Measurements from ENCODE around the gene ITGB5. TPM values are rescaled to one million over a fixed set of nuclear protein-coding genes. Genes with fewer than 3 reads are reported as not detected.

ITGB5 gene
- total RNA-seq, 1 donor from 2014 or later: 63.3 TPM

- peak overlapping the region; percentile 37 for H3K4me3 Mint-ChIP-seq
- H3K27me3 Mint-ChIP-seq (ENCODE audit: low read depth): no peaks in the 10 kb centered on the region
- H3K4me1 Mint-ChIP-seq: peaks cover 44% of the 10 kb centered on the region
- peak in 1 of 2 experiments; percentile 48 for DNase-seq (ENCODE audit: low spot score in 2 of 2, unreplicated experiment in 2 of 2)
- H3K36me3 Mint-ChIP-seq: peaks cover 8% of the 10 kb centered on the region
- peak overlapping the region; percentile 84 for H3K27ac Mint-ChIP-seq
- H3K9me3 Mint-ChIP-seq: no peaks in the 10 kb centered on the region
- TF ChIP-seq, protein P1, sequence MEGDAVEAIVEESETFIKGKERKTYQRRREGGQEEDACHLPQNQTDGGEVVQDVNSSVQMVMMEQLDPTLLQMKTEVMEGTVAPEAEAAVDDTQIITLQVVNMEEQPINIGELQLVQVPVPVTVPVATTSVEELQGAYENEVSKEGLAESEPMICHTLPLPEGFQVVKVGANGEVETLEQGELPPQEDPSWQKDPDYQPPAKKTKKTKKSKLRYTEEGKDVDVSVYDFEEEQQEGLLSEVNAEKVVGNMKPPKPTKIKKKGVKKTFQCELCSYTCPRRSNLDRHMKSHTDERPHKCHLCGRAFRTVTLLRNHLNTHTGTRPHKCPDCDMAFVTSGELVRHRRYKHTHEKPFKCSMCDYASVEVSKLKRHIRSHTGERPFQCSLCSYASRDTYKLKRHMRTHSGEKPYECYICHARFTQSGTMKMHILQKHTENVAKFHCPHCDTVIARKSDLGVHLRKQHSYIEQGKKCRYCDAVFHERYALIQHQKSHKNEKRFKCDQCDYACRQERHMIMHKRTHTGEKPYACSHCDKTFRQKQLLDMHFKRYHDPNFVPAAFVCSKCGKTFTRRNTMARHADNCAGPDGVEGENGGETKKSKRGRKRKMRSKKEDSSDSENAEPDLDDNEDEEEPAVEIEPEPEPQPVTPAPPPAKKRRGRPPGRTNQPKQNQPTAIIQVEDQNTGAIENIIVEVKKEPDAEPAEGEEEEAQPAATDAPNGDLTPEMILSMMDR (IDR thresholded peaks at IDR 0.05; ENCODE audit: unreplicated experiment): no peak
Observed at GRCh38 chr3:124834723-124835718, 52.1 kb downstream of the ITGB5 start.

DNA sequence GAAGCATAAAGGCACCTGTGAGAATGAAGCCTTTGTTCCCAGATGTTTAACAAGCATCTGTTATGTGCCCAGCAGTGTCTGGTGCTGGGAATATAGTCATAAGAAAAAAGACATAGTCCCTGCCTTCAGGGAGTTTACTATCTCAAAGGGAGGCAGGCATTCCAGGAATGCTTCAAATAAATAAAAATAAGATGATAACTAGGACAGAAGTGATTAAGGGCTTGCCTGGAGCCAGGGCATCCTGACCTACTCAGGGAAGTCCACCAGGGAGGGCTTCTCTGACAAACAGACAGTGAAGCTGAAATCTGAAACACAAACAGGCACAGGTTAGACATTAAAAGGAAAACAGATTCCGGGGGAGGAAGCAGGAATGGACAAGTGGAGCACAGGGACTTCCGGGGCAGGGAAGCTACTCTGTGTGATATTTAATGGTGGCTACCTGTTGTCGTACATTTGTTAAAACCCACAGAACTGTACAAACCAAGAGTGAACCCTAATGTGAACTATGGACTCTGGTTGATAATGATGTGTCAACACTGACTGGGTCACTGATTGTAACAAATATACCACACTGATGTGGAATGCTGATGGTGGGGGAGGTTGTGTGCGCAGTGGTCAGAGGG is 53.3 kb downstream of the ITGB5 start:
- H3K9me3 Mint-ChIP-seq: no peaks in the 10 kb centered on the region
- H3K4me1 Mint-ChIP-seq: peaks cover 44% of the 10 kb centered on the region
- DNase-seq (ENCODE audit: low spot score in 2 of 2, unreplicated experiment in 2 of 2): no peak
- peaks cover 6% of the 10 kb centered on the region for H3K36me3 Mint-ChIP-seq
- no peak overlapping the region for H3K4me3 Mint-ChIP-seq
- TF ChIP-seq, protein P1 (IDR thresholded peaks at IDR 0.05; ENCODE audit: unreplicated experiment): no peak
- peak overlapping the region; percentile 62 for H3K27ac Mint-ChIP-seq
- H3K27me3 Mint-ChIP-seq (ENCODE audit: low read depth): no peaks in the 10 kb centered on the region

DNA sequence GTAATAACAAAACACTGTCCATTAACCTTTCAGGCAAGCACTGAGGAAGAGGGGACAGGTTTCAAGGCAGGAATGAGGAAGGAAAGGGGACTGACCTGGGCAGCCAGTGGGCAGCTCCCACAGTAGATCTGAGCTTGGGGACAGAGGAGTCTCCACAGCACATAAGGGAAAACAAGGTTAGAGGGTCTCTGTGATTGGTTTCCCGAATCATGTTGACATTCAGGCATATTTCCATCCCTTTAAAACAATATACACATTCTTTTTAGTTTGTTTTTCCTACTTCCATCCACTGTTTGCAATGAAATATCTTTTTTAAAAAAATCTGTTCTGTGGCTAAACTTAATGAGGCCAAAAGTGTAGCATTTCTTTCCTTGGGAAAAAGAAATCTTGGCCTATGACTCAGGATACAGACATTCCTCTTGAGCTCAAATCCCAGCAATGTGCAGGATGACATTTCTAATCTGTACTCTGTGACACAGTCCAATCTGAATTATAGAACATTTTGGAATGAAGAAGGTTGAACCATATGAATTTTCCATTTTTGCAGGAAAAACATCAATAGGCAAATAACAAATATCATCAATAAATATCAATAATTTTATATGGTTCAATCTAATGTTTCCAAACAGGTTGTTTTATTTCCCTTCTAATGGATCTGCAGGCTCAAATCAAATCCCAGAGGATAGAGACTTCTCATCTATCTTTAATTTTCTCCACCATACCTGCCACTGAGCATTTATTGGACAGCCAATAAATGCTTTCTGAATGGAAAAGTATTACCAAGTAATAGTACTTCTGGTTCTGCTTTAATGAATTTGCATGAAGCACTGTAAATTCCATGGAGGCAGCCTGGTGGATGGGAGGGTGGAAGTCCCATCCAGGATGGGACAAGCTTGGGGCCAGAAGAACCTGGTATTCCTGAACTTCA is 54.1 kb downstream of the ITGB5 start:
- no peak overlapping the region for H3K4me3 Mint-ChIP-seq

DNA sequence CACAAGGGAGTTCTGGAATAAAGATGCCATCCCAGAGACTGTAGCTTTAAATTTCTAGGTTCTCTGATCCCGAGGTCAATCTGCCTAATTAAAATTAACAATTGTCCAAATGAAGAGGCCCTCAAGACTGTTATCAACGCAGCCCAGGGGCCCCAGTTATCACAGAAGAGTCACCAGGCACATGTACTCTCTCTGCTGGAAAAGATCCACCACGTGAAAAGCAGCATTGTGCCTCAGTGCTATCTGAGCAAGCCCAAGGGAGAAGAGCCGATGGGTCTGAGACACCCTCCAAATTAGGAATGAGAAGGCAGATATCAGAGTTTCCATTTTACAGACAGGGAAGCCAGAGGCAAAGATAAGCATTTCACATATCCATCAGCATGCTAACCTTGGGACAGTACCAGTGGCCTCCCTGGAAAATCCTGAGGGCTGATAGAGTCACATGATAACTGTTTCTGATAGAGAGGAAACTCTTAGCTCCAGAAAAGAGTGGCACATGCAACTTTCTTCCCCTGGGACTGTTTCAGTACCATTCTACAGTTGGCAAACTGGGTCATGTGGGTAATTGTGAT is 55.5 kb downstream of the ITGB5 start:
- Mint-ChIP-seq H3K36me3 (peaks cover 9% of the 10 kb centered on the region), H3K9me3 (no peaks in the 10 kb centered on the region), H3K27ac (no peak overlapping the region), H3K27me3 (ENCODE audit: low read depth) (no peaks in the 10 kb centered on the region), H3K4me3 (no peak overlapping the region), H3K4me1 (peaks cover 42% of the 10 kb centered on the region)
- TF ChIP-seq, protein P1 (IDR thresholded peaks at IDR 0.05; ENCODE audit: unreplicated experiment): no peak
- DNase-seq (ENCODE audit: low spot score in 2 of 2, unreplicated experiment in 2 of 2): no peak

More for the DNA sequence above, 54.1 kb downstream of the ITGB5 start:
- Mint-ChIP-seq H3K36me3 (peaks cover 9% of the 10 kb centered on the region), H3K27me3 (ENCODE audit: low read depth) (no peaks in the 10 kb centered on the region), H3K4me1 (peaks cover 45% of the 10 kb centered on the region), H3K27ac (peak overlapping the region; percentile 60), H3K9me3 (no peaks in the 10 kb centered on the region)
- DNase-seq (ENCODE audit: low spot score in 2 of 2, unreplicated experiment in 2 of 2): no peak
- TF ChIP-seq, protein P1 (IDR thresholded peaks at IDR 0.05; ENCODE audit: unreplicated experiment): no peak
